OCI-LY3 (cell line): ENCODE results near the gene PALD1.
A peak's percentile ranks its signal among the peaks of the same experiment; 100 is the strongest.

ENCODE experiments used
- H2AFZ ChIP-seq: fragments of 200-600, 300-600 bp; shearing (Covaris generic); 2 replicates; pipeline ENCODE4 v1.6.0; 2014; ENCODE audit warnings: antibody characterized with exemption, low read depth, low read length
- H3K27ac ChIP-seq: fragments of 200-600, 300-600 bp; sonication (generic); 2 replicates; pipeline ENCODE4 v1.5.1; 2014; ENCODE audit warnings: mild to moderate bottlenecking, low read length, moderate library complexity, mixed read lengths
- H3K27me3 ChIP-seq: fragments of 200-600, 300-600 bp; sonication (generic); 2 replicates; pipeline ENCODE4 v1.6.1; 2014; ENCODE audit warnings: low read depth, low read length, mixed read lengths
- H3K36me3 ChIP-seq: fragments of 200-600, 300-600 bp; sonication (generic); replicated peaks from 2 replicates; pipeline ENCODE3; 2014; ENCODE audit warnings: low read depth, low read length, mixed read lengths
- H3K4me1 ChIP-seq: fragments of 300-600, 200-600 bp; sonication (generic); 2 replicates; pipeline ENCODE4 v1.6.1; 2014; ENCODE audit warnings: low read length, mixed read lengths
- H3K4me2 ChIP-seq: fragments of 200-600, 300-600 bp; sonication (generic); 2 replicates; pipeline ENCODE4 v1.6.1; 2014; ENCODE audit warnings: low read length, mixed read lengths
- H3K4me3 ChIP-seq: fragments of 300-600, 200-600 bp; sonication (generic); 2 replicates; pipeline ENCODE4 v1.5.1; 2014; ENCODE audit warnings: antibody characterized with exemption, mild to moderate bottlenecking, low read length, moderate library complexity
- H3K79me2 ChIP-seq: fragments of 300-600, 200-600 bp; shearing (Covaris generic); 2 replicates; pipeline ENCODE4 v1.6.1; 2014; ENCODE audit warnings: mild to moderate bottlenecking, low read length, mixed read lengths
- H3K9ac ChIP-seq: fragments of 300-600, 200-600 bp; shearing (Covaris generic); 2 replicates; pipeline ENCODE4 v1.6.0; 2014; ENCODE audit warnings: mild to moderate bottlenecking, low read length, moderate library complexity
- H3K9me3 ChIP-seq: fragments of 200-600, 300-600 bp; shearing (Covaris generic); 2 replicates; pipeline ENCODE4 v1.6.1; 2014; ENCODE audit warnings: low read length, mixed read lengths; ENCODE audit not compliant: insufficient read depth
- H4K20me1 ChIP-seq: fragments of 200-600, 300-600 bp; sonication (generic); 2 replicates; pipeline ENCODE4 v1.6.1; 2016; ENCODE audit warnings: low read length, mixed read lengths; ENCODE audit not compliant: insufficient read depth
- EZH2phosphoT487 ChIP-seq: fragments of 200-600 bp; shearing (Covaris generic); IDR thresholded peaks from 2 replicates; pipeline ENCODE4 v1.6.1; 2018; ENCODE audit warnings: antibody characterized with exemption, mixed run types, low read depth
- TF ChIP-seq, protein P1 (sequence below): fragments of 200-600, 300-600 bp; sonication (generic); IDR thresholded peaks from 2 replicates; pipeline ENCODE4 v1.5.1; 2014; ENCODE audit warnings: antibody characterized with exemption, low read length, low read depth

The PALD1 gene

DNA sequence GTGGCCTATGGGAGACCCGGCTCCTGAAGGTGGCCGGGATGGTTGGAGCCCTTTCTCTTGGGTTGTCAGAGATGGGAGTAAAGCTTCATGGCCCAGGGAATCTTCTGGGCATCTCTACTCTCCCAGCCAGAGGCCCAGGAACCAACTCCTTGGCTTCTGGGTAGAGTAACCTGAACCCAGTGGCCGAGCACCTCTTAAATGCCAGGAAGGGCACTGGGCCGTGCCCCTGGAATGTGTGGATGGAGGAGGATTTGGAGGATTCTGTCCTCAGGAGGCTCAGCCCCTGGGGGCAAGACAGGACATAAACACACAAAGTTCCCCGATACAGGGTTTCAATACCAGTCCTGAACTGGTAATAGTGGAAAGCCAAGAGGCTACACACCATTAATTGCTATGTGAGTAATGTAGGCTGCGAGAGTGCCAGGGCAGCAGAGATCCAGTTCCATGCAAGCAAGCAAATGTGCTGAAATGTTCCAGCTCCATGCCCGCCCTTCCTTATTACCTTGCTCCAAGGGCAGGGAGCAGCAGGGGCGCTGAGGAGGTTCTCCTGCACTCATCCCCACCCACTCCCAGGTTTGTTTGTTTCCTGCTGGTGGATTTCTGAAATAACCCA, 1.2 kb downstream of the PALD1 start:
- H4K20me1 ChIP-seq, result peaks cover 7% of the 10 kb centered on the region; the same call in 1 of the 2 replicates

DNA sequence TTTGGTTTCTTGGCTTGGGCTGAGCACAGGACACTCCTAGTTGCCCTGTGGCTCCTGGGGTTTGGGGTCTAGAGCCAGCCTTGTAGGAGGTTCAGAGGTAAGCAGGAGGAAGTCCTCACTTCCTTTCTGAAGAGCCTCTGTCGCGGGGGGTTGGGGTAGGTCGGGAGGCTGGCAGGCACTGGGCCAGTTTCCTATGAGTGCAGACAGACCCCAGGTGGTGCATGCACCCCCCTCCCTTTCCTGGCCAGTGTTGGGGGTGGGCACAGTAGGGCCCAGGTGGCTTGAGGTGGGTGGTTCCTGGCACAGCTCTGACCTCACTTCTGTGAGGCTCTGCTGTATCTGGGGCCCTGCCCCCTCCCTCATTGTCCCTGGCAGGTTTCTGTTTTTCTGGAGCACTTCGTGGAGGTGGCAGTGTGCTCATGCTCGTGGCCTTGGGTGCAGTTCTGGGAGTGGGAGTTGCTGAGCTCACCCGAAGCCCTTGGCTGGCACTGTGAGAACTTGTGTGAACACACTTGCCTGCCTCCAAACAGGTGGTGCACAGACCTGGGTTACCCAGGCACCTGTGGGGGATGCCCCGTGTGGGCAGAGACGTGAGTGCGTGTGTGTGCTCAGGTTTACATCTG, 1.8 kb downstream of the PALD1 start:
- H2AFZ ChIP-seq, result no peak overlapping the region
- no peak for TF ChIP-seq EZH2phosphoT487
- TF ChIP-seq, protein P1, sequence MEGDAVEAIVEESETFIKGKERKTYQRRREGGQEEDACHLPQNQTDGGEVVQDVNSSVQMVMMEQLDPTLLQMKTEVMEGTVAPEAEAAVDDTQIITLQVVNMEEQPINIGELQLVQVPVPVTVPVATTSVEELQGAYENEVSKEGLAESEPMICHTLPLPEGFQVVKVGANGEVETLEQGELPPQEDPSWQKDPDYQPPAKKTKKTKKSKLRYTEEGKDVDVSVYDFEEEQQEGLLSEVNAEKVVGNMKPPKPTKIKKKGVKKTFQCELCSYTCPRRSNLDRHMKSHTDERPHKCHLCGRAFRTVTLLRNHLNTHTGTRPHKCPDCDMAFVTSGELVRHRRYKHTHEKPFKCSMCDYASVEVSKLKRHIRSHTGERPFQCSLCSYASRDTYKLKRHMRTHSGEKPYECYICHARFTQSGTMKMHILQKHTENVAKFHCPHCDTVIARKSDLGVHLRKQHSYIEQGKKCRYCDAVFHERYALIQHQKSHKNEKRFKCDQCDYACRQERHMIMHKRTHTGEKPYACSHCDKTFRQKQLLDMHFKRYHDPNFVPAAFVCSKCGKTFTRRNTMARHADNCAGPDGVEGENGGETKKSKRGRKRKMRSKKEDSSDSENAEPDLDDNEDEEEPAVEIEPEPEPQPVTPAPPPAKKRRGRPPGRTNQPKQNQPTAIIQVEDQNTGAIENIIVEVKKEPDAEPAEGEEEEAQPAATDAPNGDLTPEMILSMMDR, result no peak
- H3K79me2 ChIP-seq, result peaks cover 42% of the 10 kb centered on the region
- H4K20me1 ChIP-seq, result peaks cover 7% of the 10 kb centered on the region; the same call in 1 of the 2 replicates
- peaks cover 24% of the 10 kb centered on the region for H3K4me1 ChIP-seq
- no peaks in the 10 kb centered on the region for H3K9me3 ChIP-seq
- peak overlapping the region; percentile 42 for H3K27ac ChIP-seq
- H3K9ac ChIP-seq, result peak overlapping the region; percentile 93
- H3K4me3 ChIP-seq, result peak overlapping the region; percentile 97
- peak overlapping the region; percentile 99 for H3K4me2 ChIP-seq
- H3K27me3 ChIP-seq, result no peaks in the 10 kb centered on the region
- peaks cover 4% of the 10 kb centered on the region for H3K36me3 ChIP-seq

More for the DNA sequence above, 1.2 kb downstream of the PALD1 start:
- H3K79me2 ChIP-seq, result peaks cover 42% of the 10 kb centered on the region
- TF ChIP-seq, protein P1, result no peak
- no peak for TF ChIP-seq EZH2phosphoT487
- peaks cover 24% of the 10 kb centered on the region for H3K4me1 ChIP-seq
- no peak overlapping the region for H2AFZ ChIP-seq
- peak overlapping the region; percentile 42 for H3K27ac ChIP-seq
- peak overlapping the region; percentile 97 for H3K4me3 ChIP-seq
- H3K9ac ChIP-seq, result peak overlapping the region; percentile 93
- H3K4me2 ChIP-seq, result peak overlapping the region; percentile 99
- peaks cover 4% of the 10 kb centered on the region for H3K36me3 ChIP-seq
- H3K9me3 ChIP-seq, result no peaks in the 10 kb centered on the region
- no peaks in the 10 kb centered on the region for H3K27me3 ChIP-seq

DNA sequence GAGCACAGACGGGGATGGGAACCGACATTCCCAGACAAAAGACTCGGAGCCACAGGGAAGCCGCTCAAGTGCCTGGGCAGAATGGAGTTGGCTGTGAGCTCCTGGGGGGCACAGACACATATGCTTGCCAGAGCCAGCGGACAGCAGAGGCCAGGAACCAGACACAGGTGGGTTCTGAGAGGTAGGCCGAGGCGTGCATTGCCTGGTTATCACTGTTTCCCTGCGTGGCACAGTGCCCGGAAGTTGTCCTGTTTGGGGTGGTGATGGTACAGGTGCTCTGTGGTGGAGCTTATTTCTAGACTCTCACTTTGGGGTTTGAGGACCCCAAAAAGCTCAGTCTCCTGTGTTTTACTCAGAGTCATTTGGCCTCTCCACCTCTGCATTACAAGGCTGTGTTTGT, 2.5 kb downstream of the PALD1 start:
- TF ChIP-seq EZH2phosphoT487, result no peak
- TF ChIP-seq, protein P1, result no peak
- peak overlapping the region; percentile 99 for H3K4me2 ChIP-seq
- peaks cover 42% of the 10 kb centered on the region for H3K79me2 ChIP-seq
- peaks cover 24% of the 10 kb centered on the region for H3K4me1 ChIP-seq
- H4K20me1 ChIP-seq, result peaks cover 11% of the 10 kb centered on the region; the same call in 1 of the 2 replicates
- H3K9ac ChIP-seq, result no peak overlapping the region; the same call in 1 of the 2 replicates
- no peak overlapping the region for H3K27ac ChIP-seq
- H3K4me3 ChIP-seq, result no peak overlapping the region
- no peaks in the 10 kb centered on the region for H3K9me3 ChIP-seq
- no peaks in the 10 kb centered on the region for H3K27me3 ChIP-seq
- H3K36me3 ChIP-seq, result peaks cover 9% of the 10 kb centered on the region
- H2AFZ ChIP-seq, result no peak overlapping the region

DNA sequence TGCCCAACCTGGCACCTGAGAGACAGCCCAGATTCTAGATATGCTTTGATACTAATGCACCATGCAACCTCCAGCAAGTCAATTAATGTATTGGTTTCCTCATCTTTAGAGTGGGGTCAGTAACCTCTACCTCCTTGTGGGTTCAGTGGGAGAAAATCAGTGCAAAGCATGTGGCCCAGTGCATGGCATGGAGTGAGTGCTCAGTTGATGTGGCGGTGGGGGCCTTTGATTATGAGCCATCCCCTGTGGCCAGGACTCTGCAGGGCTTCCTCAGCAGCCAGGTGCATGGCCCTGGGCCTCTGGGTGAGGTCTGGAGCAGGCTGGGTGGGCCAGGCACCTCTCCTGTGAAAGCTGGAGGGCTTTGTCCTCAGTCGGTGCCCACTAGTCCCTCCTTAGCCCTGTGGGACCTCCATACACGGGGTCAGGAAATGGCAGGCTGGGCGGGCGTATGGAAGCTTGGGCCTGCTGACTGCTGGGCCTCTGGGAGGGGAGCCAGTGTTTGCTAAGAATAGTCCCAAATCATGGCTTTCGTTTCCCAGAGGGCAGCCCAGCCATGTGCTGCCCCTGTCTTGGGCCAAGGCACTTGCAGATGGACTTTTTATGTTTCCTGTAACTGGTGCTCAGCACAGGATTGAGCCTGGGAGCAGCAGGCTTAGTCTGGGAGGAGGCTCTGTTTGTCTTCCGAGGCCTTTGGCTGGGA, 3.4 kb downstream of the PALD1 start:
- Histone ChIP-seq H4K20me1 (peaks cover 11% of the 10 kb centered on the region; the same call in 1 of the 2 replicates), H3K4me1 (peaks cover 24% of the 10 kb centered on the region), H3K27me3 (no peaks in the 10 kb centered on the region), H3K4me3 (no peak overlapping the region), H2AFZ (no peak overlapping the region), H3K79me2 (peaks cover 42% of the 10 kb centered on the region), H3K9ac (no peak overlapping the region), H3K36me3 (peaks cover 10% of the 10 kb centered on the region), H3K27ac (no peak overlapping the region), H3K4me2 (no peak overlapping the region), H3K9me3 (no peaks in the 10 kb centered on the region)
- no peak for TF ChIP-seq EZH2phosphoT487
- TF ChIP-seq, protein P1, result no peak
